ENCODE measurements around the gene CD160.

DNA sequence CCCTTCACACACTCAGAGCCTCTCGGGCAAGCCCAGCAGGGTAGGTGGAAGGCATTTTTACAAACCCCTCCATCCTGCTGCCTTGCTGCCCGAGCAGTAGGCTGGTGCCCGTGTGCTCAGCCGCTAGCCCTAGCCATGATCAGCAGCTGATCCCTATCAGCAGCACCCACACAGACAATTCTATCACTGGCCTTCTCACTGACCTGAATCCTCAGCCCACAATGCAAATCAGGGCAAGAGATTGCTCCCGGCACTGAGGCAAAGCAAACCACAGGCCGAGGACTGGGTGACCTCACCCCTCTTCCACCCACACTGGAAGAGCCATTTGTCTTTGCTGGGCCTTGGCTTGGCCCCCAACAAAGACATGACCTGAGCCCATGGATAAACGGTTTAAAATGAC lies 11.2 kb upstream of the CD160 start:
- no peak for TF ChIP-seq HINFP (CRISPR knock-in tag; IDR thresholded peaks at IDR 0.05; ENCODE audit: low read depth)
- TF ChIP-seq ZNF639 (CRISPR knock-in tag; conservative IDR thresholded peaks at IDR 0.05), result no peak
- no peak for TF ChIP-seq EHMT2 (IDR thresholded peaks at IDR 0.05; ENCODE audit: borderline replicate concordance, low read depth, low read length)
